WTC11 (cell line): ENCODE measurements around the gene DUSP5. TPM values are rescaled to one million over a fixed set of nuclear protein-coding genes. Genes with fewer than 3 reads are reported as not detected.

Source experiments
- ATAC-seq: fragments of 200-7000 bp; cut with Tn5 transposase; 2 replicates; pipeline ENCODE4 v1.10.0; 2021; ENCODE audit warnings: mild to moderate bottlenecking, moderate library complexity
- CTCF ChIA-PET: fragments of 300-600 bp; sonication (Branson Sonifier 250); formaldehyde crosslinking; loops from one replicate; lab custom pipeline; 2021; ENCODE audit warnings: antibody characterized with exemption; lab: Charles Lee
- POLR2A ChIA-PET: fragments of 350-600 bp; sonication (Branson Sonifier 250); formaldehyde crosslinking; loops from one replicate; lab custom pipeline; 2021; ENCODE audit warnings: antibody characterized with exemption; lab: Charles Lee
- DNase-seq: peaks from one replicate; pipeline ENCODE4 v3.0.0; 2021; ENCODE audit warnings: low spot score
- H3K27ac Mint-ChIP-seq: 2 replicates; pipeline ENCODE4 v1.8.0; 2021; ENCODE audit warnings: mixed read lengths
- H3K27me3 Mint-ChIP-seq: 2 replicates; pipeline ENCODE4 v1.8.0; 2021; ENCODE audit warnings: low read depth, mild to moderate bottlenecking, moderate library complexity, mixed read lengths
- H3K36me3 Mint-ChIP-seq: 2 replicates; pipeline ENCODE4 v1.8.0; 2021; ENCODE audit warnings: mixed read lengths
- H3K4me1 Mint-ChIP-seq: 2 replicates; pipeline ENCODE4 v1.8.0; 2022; ENCODE audit warnings: mixed read lengths
- H3K4me3 Mint-ChIP-seq: 2 replicates; pipeline ENCODE4 v1.8.0; 2021; ENCODE audit warnings: mild to moderate bottlenecking, moderate library complexity, mixed read lengths
- H3K9me3 Mint-ChIP-seq: 2 replicates; pipeline ENCODE4 v1.8.0; 2021; ENCODE audit warnings: mixed read lengths
- CREM ChIP-seq: sonication (generic); formaldehyde crosslinking; IDR thresholded peaks from 2 replicates; pipeline ENCODE4 v1.8.1; 2022; ENCODE audit warnings: mild to moderate bottlenecking, missing genetic modification reagents, moderate library complexity
- ELF4 ChIP-seq: sonication (generic); formaldehyde crosslinking; IDR thresholded peaks from 2 replicates; pipeline ENCODE4 v1.8.1; 2022; ENCODE audit warnings: low read depth, mild to moderate bottlenecking, moderate library complexity, missing genetic modification reagents
- EMX1 ChIP-seq: fragments of 250-450 bp; sonication (Bioruptor Pico); IDR thresholded peaks from 2 replicates; pipeline ENCODE4 v1.8.0; 2021; ENCODE audit warnings: mild to moderate bottlenecking
- MXD4 ChIP-seq: fragments of 250-450 bp; sonication (Bioruptor Pico); IDR thresholded peaks from 2 replicates; pipeline ENCODE4 v1.8.0; 2021; ENCODE audit warnings: mild to moderate bottlenecking, moderate library complexity, borderline replicate concordance
- NFE2L1 ChIP-seq: sonication (generic); formaldehyde crosslinking; IDR thresholded peaks from 2 replicates; pipeline ENCODE4 v1.8.1; 2023; ENCODE audit warnings: missing genetic modification reagents
- RELA ChIP-seq: sonication (generic); formaldehyde crosslinking; IDR thresholded peaks from 2 replicates; pipeline ENCODE4 v1.8.1; 2022; ENCODE audit warnings: missing genetic modification reagents, mild to moderate bottlenecking, borderline replicate concordance
- SMAD4 ChIP-seq: sonication (generic); formaldehyde crosslinking; IDR thresholded peaks from 2 replicates; pipeline ENCODE4 v1.8.0; 2022; ENCODE audit warnings: mild to moderate bottlenecking, missing genetic modification reagents
- ZNF219 ChIP-seq: sonication (generic); formaldehyde crosslinking; IDR thresholded peaks from 2 replicates; pipeline ENCODE4 v1.8.0; 2023; ENCODE audit warnings: missing genetic modification reagents, mild to moderate bottlenecking, borderline replicate concordance
- ZNF232 ChIP-seq: sonication (generic); formaldehyde crosslinking; IDR thresholded peaks from 2 replicates; pipeline ENCODE4 v1.8.0; 2022; ENCODE audit warnings: mild to moderate bottlenecking, missing genetic modification reagents
- ZNF317 ChIP-seq: sonication (generic); formaldehyde crosslinking; IDR thresholded peaks from 2 replicates; pipeline ENCODE4 v1.8.1; 2023; ENCODE audit warnings: low read depth, mild to moderate bottlenecking, moderate library complexity, missing genetic modification reagents, borderline replicate concordance
- ZNF671 ChIP-seq: fragments of 250-450 bp; sonication (Bioruptor Pico); IDR thresholded peaks from 2 replicates; pipeline ENCODE4 v1.8.0; 2021; ENCODE audit warnings: mild to moderate bottlenecking
- total RNA-seq: library from RNA; stranded (reverse); gene quantifications from 3 replicates; pipeline ENCODE4 v1.2.3, GENCODE V29; 2021
- TF ChIP-seq, protein P1 (sequence below): sonication (generic); formaldehyde crosslinking; IDR thresholded peaks from 2 replicates; pipeline ENCODE4 v1.8.0; 2023; ENCODE audit warnings: missing genetic modification reagents
- TF ChIP-seq, protein P2 (sequence below): sonication (generic); formaldehyde crosslinking; IDR thresholded peaks from 2 replicates; pipeline ENCODE4 v1.8.1; 2023; ENCODE audit warnings: mild to moderate bottlenecking, missing genetic modification reagents
- TF ChIP-seq, protein P3 (sequence below): sonication (generic); formaldehyde crosslinking; IDR thresholded peaks from 2 replicates; pipeline ENCODE4 v1.8.1; 2023; ENCODE audit warnings: mild to moderate bottlenecking, missing genetic modification reagents, moderate library complexity
- TF ChIP-seq, protein P4 (sequence below): sonication (generic); formaldehyde crosslinking; IDR thresholded peaks from 2 replicates; pipeline ENCODE4 v1.8.1; 2023; ENCODE audit warnings: mild to moderate bottlenecking, missing genetic modification reagents
- TF ChIP-seq, protein P5 (sequence below): sonication (generic); formaldehyde crosslinking; IDR thresholded peaks from 2 replicates; pipeline ENCODE4 v1.8.1; 2022; ENCODE audit warnings: mild to moderate bottlenecking, moderate library complexity, missing genetic modification reagents

The DUSP5 gene
- total RNA-seq, 1 experiment from 2014 or later: 55.1 TPM

DNA sequence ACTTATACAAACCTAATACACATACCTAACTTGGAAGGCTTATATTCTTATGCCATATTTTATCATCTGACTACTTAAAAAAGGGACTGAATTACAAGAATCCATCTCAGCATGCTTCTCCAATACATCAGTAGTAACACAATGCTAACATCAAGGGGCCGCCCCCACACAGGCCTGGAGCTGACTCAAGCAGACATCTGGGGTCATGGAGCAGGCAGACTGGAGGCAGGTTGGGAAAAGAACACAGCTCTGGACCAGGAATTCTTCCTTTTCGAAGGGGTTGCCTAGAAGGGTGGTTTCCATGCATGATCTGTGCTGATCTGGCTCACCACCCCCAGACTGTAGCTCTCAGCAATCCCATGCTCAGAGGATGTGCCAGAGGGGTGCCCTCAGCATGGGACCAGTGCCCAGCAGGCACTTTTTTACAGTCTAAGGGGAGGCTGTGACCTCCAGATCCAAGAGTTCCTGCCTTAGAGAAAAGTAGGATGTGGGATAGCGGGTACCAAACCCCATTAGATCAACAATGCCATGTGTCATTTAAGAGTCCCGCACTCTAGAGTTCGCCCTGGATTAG, 26.1 kb upstream of the DUSP5 start:
- CTCF ChIA-PET: no interaction called here
- TF ChIP-seq ELF4: no peak
- TF ChIP-seq NFE2L1 (CRISPR knock-in tag): no peak
- TF ChIP-seq, protein P1, sequence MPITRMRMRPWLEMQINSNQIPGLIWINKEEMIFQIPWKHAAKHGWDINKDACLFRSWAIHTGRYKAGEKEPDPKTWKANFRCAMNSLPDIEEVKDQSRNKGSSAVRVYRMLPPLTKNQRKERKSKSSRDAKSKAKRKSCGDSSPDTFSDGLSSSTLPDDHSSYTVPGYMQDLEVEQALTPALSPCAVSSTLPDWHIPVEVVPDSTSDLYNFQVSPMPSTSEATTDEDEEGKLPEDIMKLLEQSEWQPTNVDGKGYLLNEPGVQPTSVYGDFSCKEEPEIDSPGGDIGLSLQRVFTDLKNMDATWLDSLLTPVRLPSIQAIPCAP (CRISPR knock-in tag): no peak
- no peak for TF ChIP-seq CREM (CRISPR knock-in tag)
- TF ChIP-seq, protein P2, sequence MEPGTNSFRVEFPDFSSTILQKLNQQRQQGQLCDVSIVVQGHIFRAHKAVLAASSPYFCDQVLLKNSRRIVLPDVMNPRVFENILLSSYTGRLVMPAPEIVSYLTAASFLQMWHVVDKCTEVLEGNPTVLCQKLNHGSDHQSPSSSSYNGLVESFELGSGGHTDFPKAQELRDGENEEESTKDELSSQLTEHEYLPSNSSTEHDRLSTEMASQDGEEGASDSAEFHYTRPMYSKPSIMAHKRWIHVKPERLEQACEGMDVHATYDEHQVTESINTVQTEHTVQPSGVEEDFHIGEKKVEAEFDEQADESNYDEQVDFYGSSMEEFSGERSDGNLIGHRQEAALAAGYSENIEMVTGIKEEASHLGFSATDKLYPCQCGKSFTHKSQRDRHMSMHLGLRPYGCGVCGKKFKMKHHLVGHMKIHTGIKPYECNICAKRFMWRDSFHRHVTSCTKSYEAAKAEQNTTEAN: no peak
- no peak for TF ChIP-seq MXD4 (CRISPR knock-in tag)
- TF ChIP-seq EMX1 (CRISPR knock-in tag): no peak
- TF ChIP-seq ZNF232: no peak
- no peak for TF ChIP-seq ZNF317 (CRISPR knock-in tag)
- TF ChIP-seq SMAD4 (CRISPR knock-in tag): no peak
- TF ChIP-seq, protein P3, sequence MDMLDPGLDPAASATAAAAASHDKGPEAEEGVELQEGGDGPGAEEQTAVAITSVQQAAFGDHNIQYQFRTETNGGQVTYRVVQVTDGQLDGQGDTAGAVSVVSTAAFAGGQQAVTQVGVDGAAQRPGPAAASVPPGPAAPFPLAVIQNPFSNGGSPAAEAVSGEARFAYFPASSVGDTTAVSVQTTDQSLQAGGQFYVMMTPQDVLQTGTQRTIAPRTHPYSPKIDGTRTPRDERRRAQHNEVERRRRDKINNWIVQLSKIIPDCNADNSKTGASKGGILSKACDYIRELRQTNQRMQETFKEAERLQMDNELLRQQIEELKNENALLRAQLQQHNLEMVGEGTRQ (CRISPR knock-in tag): no peak
- no peak for DNase-seq
- Mint-ChIP-seq H3K27me3 (peaks cover 5% of the 10 kb centered on the region), H3K9me3 (peaks cover 10% of the 10 kb centered on the region), H3K4me1 (peaks cover 17% of the 10 kb centered on the region), H3K4me3 (no peak overlapping the region), H3K27ac (no peak overlapping the region), H3K36me3 (peaks cover 10% of the 10 kb centered on the region)
- POLR2A ChIA-PET: no interaction called here
- ATAC-seq: no peak

DNA sequence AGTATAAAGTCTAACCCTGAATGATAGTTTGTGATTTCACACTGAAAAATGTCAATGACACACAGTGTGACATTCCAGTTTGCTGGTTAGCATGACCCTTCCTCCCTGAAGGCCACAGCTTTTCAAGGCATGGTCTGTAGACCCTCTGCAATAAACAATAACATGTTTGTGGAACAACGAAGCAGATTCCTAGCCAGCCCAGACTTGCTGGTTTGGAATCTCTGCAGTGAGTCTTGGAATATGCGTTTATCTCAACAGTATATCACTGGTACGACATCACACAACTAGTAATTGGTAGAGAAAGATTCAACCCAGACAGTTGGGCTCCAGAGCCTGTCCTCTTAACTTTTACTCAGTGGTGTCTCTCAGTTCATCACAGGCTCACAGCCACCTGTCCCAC, 23.7 kb upstream of the DUSP5 start:
- no peak overlapping the region for H3K4me3 Mint-ChIP-seq
- peaks cover 10% of the 10 kb centered on the region for H3K9me3 Mint-ChIP-seq
- H3K27me3 Mint-ChIP-seq: peaks cover 9% of the 10 kb centered on the region
- DNase-seq: no peak
- peaks cover 10% of the 10 kb centered on the region for H3K36me3 Mint-ChIP-seq
- H3K4me1 Mint-ChIP-seq: peaks cover 17% of the 10 kb centered on the region
- ChIA-PET CTCF (no interaction called here), POLR2A (no interaction called here)
- H3K27ac Mint-ChIP-seq: no peak overlapping the region
- TF ChIP-seq EMX1 (CRISPR knock-in tag): no peak
- TF ChIP-seq, protein P4, sequence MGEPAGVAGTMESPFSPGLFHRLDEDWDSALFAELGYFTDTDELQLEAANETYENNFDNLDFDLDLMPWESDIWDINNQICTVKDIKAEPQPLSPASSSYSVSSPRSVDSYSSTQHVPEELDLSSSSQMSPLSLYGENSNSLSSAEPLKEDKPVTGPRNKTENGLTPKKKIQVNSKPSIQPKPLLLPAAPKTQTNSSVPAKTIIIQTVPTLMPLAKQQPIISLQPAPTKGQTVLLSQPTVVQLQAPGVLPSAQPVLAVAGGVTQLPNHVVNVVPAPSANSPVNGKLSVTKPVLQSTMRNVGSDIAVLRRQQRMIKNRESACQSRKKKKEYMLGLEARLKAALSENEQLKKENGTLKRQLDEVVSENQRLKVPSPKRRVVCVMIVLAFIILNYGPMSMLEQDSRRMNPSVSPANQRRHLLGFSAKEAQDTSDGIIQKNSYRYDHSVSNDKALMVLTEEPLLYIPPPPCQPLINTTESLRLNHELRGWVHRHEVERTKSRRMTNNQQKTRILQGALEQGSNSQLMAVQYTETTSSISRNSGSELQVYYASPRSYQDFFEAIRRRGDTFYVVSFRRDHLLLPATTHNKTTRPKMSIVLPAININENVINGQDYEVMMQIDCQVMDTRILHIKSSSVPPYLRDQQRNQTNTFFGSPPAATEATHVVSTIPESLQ (CRISPR knock-in tag): no peak
- TF ChIP-seq ELF4: no peak
- TF ChIP-seq RELA (CRISPR knock-in tag): no peak
- TF ChIP-seq ZNF219 (CRISPR knock-in tag): no peak
- TF ChIP-seq, protein P5, sequence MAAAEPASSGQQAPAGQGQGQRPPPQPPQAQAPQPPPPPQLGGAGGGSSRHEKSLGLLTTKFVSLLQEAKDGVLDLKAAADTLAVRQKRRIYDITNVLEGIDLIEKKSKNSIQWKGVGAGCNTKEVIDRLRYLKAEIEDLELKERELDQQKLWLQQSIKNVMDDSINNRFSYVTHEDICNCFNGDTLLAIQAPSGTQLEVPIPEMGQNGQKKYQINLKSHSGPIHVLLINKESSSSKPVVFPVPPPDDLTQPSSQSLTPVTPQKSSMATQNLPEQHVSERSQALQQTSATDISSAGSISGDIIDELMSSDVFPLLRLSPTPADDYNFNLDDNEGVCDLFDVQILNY (CRISPR knock-in tag): no peak
- TF ChIP-seq ZNF671 (CRISPR knock-in tag): no peak
- TF ChIP-seq, protein P1 (CRISPR knock-in tag): no peak
- no peak for TF ChIP-seq NFE2L1 (CRISPR knock-in tag)
- ATAC-seq: no peak
